ENCODE results near the gene BCL10. TPM values are rescaled to one million over a fixed set of nuclear protein-coding genes. Genes with fewer than 3 reads are reported as not detected.

Gene BCL10
- total and polyA plus RNA-seq, 3 donors from 2014 or later, result 16.5 to 21.2 (median 16.8) TPM

GRCh38 chr1:85282424-85282823 is 6.0 kb upstream of the BCL10 start:
- Histone ChIP-seq H3K4me1 (no peaks in the 10 kb centered on the region), H3K27ac (no peak overlapping the region), H3K9me3 (no peaks in the 10 kb centered on the region), H3K4me3 (no peak overlapping the region), H3K36me3 (ENCODE audit: low read depth, missing control alignments) (no peaks in the 10 kb centered on the region), H3K27me3 (no peaks in the 10 kb centered on the region)
- TF ChIP-seq CTCF (IDR thresholded peaks at IDR 0.05) (no peak), POLR2A (IDR thresholded peaks at IDR 0.05) (no peak)
- 90 to 94% methylated on average over 1 of the region's 1 CpG for WGBS, 2 donors
- intact Hi-C loops (cut with DNase I; ENCODE audit: low total_unique reads), result no loop called here
- DNase-seq, result no peak

- 61 to 79% methylated on average over 4 of the region's 4 CpGs for WGBS, 2 donors
- H3K36me3 ChIP-seq (ENCODE audit: low read depth, missing control alignments), result no peaks in the 10 kb centered on the region
- peaks cover 5% of the 10 kb centered on the region for H3K4me1 ChIP-seq
- DNase-seq, result no peak
- intact Hi-C loops (cut with DNase I; ENCODE audit: low total_unique reads), result no loop called here
- no peaks in the 10 kb centered on the region for H3K9me3 ChIP-seq
- H3K4me3 ChIP-seq, result no peak overlapping the region
- TF ChIP-seq CTCF (IDR thresholded peaks at IDR 0.05), result no peak
- H3K27ac ChIP-seq, result no peak overlapping the region
- H3K27me3 ChIP-seq, result no peaks in the 10 kb centered on the region
Observed at GRCh38 chr1:85280636-85281035, 4.2 kb upstream of the BCL10 start.

GRCh38 chr1:85279458-85280080 is 3.1 kb upstream of the BCL10 start:
- Histone ChIP-seq H3K4me1 (peaks cover 16% of the 10 kb centered on the region), H3K36me3 (ENCODE audit: low read depth, missing control alignments) (no peaks in the 10 kb centered on the region), H3K4me3 (no peak overlapping the region), H3K9me3 (no peaks in the 10 kb centered on the region), H3K27ac (no peak overlapping the region), H3K27me3 (no peaks in the 10 kb centered on the region)
- DNase-seq, result no peak
- intact Hi-C loops (cut with DNase I; ENCODE audit: low total_unique reads), result no loop called here
- TF ChIP-seq POLR2A (IDR thresholded peaks at IDR 0.05), result no peak
- TF ChIP-seq CTCF (IDR thresholded peaks at IDR 0.05), result no peak
- WGBS, 2 donors, result 59 to 61% methylated on average over 10 of the region's 10 CpGs

- WGBS, 2 donors, result 28 to 49% methylated on average over 2 of the region's 2 CpGs
- Histone ChIP-seq H3K9me3 (no peaks in the 10 kb centered on the region), H3K4me3 (no peak overlapping the region), H3K27me3 (no peaks in the 10 kb centered on the region), H3K4me1 (peaks cover 21% of the 10 kb centered on the region), H3K27ac (peak overlapping the region in 1 of 2 donors; percentile 38), H3K36me3 (ENCODE audit: low read depth, missing control alignments) (no peaks in the 10 kb centered on the region)
- intact Hi-C loops (cut with DNase I; ENCODE audit: low total_unique reads), result no loop called here
- TF ChIP-seq POLR2A (IDR thresholded peaks at IDR 0.05), result no peak
- no peak for TF ChIP-seq CTCF (IDR thresholded peaks at IDR 0.05)
- DNase-seq, result peak; percentile 49
Observed at GRCh38 chr1:85278853-85279314, 2.5 kb upstream of the BCL10 start.

- Histone ChIP-seq H3K36me3 (ENCODE audit: low read depth, missing control alignments) (no peaks in the 10 kb centered on the region), H3K27me3 (no peaks in the 10 kb centered on the region), H3K27ac (no peak overlapping the region), H3K4me3 (no peak overlapping the region), H3K4me1 (peaks cover 26% of the 10 kb centered on the region), H3K9me3 (no peaks in the 10 kb centered on the region)
- 56 to 79% methylated on average over 4 of the region's 4 CpGs for WGBS, 2 donors
- TF ChIP-seq POLR2A (IDR thresholded peaks at IDR 0.05) (no peak), CTCF (IDR thresholded peaks at IDR 0.05) (no peak)
- intact Hi-C loops (cut with DNase I; ENCODE audit: low total_unique reads), result no loop called here
- DNase-seq, result no peak
Observed at GRCh38 chr1:85277802-85278201, 1.4 kb upstream of the BCL10 start.
